ENCODE measurements around the gene COX15.

Gene COX15

DNA sequence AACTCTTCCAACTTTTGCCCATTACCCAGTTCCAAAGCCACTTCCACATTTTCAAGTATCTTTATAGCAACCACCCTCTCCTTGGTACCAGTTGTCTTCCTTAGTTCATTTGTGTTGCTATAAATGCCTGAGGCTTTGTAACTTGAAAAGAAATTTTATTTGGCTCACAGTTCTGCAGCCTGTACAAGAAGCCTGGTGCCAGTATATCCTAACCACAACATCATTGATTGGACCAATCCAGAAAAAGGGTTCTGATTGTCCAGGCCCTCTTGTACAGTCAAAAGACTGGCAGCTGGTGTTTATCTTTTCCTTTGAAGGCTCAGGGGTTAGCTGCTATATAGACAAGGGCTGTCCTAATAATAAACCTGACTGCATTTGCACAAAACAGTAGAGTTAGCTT is 29.4 kb upstream of the COX15 start:
- H3K27ac ChIP-seq (replicated peaks) = no peak overlapping the region
- TF ChIP-seq, protein P1, sequence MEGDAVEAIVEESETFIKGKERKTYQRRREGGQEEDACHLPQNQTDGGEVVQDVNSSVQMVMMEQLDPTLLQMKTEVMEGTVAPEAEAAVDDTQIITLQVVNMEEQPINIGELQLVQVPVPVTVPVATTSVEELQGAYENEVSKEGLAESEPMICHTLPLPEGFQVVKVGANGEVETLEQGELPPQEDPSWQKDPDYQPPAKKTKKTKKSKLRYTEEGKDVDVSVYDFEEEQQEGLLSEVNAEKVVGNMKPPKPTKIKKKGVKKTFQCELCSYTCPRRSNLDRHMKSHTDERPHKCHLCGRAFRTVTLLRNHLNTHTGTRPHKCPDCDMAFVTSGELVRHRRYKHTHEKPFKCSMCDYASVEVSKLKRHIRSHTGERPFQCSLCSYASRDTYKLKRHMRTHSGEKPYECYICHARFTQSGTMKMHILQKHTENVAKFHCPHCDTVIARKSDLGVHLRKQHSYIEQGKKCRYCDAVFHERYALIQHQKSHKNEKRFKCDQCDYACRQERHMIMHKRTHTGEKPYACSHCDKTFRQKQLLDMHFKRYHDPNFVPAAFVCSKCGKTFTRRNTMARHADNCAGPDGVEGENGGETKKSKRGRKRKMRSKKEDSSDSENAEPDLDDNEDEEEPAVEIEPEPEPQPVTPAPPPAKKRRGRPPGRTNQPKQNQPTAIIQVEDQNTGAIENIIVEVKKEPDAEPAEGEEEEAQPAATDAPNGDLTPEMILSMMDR (IDR thresholded peaks at IDR 0.05; ENCODE audit: insufficient read depth, low read length) = no peak
- TF ChIP-seq SPI1 (IDR thresholded peaks at IDR 0.05; ENCODE audit: borderline replicate concordance, low read depth) (peak; percentile 26; the same call in 1 of the 2 replicates), GABPA (IDR thresholded peaks at IDR 0.05; ENCODE audit: low read depth) (no peak), POLR2AphosphoS5 (IDR thresholded peaks at IDR 0.05; ENCODE audit: low read depth) (no peak)
- TF ChIP-seq, protein P2, sequence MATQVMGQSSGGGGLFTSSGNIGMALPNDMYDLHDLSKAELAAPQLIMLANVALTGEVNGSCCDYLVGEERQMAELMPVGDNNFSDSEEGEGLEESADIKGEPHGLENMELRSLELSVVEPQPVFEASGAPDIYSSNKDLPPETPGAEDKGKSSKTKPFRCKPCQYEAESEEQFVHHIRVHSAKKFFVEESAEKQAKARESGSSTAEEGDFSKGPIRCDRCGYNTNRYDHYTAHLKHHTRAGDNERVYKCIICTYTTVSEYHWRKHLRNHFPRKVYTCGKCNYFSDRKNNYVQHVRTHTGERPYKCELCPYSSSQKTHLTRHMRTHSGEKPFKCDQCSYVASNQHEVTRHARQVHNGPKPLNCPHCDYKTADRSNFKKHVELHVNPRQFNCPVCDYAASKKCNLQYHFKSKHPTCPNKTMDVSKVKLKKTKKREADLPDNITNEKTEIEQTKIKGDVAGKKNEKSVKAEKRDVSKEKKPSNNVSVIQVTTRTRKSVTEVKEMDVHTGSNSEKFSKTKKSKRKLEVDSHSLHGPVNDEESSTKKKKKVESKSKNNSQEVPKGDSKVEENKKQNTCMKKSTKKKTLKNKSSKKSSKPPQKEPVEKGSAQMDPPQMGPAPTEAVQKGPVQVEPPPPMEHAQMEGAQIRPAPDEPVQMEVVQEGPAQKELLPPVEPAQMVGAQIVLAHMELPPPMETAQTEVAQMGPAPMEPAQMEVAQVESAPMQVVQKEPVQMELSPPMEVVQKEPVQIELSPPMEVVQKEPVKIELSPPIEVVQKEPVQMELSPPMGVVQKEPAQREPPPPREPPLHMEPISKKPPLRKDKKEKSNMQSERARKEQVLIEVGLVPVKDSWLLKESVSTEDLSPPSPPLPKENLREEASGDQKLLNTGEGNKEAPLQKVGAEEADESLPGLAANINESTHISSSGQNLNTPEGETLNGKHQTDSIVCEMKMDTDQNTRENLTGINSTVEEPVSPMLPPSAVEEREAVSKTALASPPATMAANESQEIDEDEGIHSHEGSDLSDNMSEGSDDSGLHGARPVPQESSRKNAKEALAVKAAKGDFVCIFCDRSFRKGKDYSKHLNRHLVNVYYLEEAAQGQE (IDR thresholded peaks at IDR 0.05; ENCODE audit: insufficient replicate concordance, low read depth) = no peak
- no peak for DNase-seq (ENCODE audit: low read depth in 1 of 2, low spot score in 1 of 2)
- H3K27me3 ChIP-seq (ENCODE audit: insufficient read depth, poor library complexity, severe bottlenecking) = no peaks in the 10 kb centered on the region
- no peak overlapping the region for H3K4me3 ChIP-seq (replicated peaks; ENCODE audit: insufficient read depth, low read length)

DNA sequence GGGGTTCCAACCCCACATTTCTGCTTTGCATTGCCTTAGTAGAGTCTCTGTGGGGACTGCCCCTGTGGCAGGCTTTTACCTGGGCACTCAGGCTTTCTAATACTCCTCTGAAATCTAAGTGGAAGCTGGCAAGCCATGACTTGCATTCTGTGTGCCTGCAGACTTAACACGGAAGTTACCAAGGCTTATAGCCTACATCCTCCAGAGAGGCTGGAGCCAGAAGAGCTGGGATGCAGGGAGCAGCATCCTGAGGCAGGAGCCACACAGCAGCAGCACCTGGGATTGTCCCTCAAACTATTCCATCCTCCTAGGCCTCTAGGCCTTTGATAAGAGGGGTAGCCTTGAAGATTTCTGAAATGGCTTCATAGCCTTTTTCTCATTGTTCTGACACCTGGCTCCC is 28.4 kb upstream of the COX15 start:
- no peak overlapping the region for H3K27ac ChIP-seq (replicated peaks)
- DNase-seq (ENCODE audit: low read depth in 1 of 2, low spot score in 1 of 2) = no peak
- no peak for TF ChIP-seq POLR2AphosphoS5 (IDR thresholded peaks at IDR 0.05; ENCODE audit: low read depth)
- TF ChIP-seq, protein P2 (IDR thresholded peaks at IDR 0.05; ENCODE audit: insufficient replicate concordance, low read depth) = no peak
- H3K4me3 ChIP-seq (replicated peaks; ENCODE audit: insufficient read depth, low read length) = no peak overlapping the region
- no peaks in the 10 kb centered on the region for H3K27me3 ChIP-seq (ENCODE audit: insufficient read depth, poor library complexity, severe bottlenecking)

DNA sequence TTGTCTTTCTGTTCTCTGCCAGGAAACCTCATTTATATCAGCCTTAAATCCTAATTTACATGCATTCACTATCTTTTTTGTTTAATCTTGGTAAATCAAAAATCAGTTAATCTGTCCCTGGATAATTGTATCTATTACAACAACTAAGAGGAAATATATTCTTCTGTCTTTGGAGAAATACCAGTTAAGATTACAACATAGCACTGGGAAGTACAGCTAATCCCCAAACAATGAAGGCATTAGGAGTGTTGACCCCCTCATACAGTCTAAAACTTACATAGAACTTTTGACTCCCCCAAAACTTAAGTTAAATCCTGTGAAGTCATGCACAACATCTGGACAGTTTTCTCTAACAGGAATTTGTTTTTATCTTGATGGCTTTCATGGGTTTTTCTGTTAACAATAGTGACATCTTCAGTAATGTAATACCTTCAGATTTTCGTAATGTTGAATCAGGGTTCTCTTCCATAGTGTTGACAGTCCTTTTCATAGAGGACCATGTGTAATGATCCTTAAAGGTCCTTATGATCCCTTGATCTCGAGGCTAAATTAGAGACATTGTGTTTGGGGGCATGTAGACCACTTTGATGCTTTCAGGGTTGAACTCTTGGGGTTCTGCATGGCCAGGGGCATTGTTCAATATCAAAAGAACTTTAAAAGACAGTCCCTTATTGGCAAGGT is 26.4 kb upstream of the COX15 start:
- no peak overlapping the region for H3K27ac ChIP-seq (replicated peaks)
- no peak overlapping the region for H3K4me3 ChIP-seq (replicated peaks; ENCODE audit: insufficient read depth, low read length)
- TF ChIP-seq POLR2AphosphoS5 (IDR thresholded peaks at IDR 0.05; ENCODE audit: low read depth) = no peak
- TF ChIP-seq SPI1 (IDR thresholded peaks at IDR 0.05; ENCODE audit: borderline replicate concordance, low read depth) = no peak
- TF ChIP-seq, protein P2 (IDR thresholded peaks at IDR 0.05; ENCODE audit: insufficient replicate concordance, low read depth) = no peak
- TF ChIP-seq, protein P1 (IDR thresholded peaks at IDR 0.05; ENCODE audit: insufficient read depth, low read length) = no peak
- TF ChIP-seq GABPA (IDR thresholded peaks at IDR 0.05; ENCODE audit: low read depth) = no peak
- no peaks in the 10 kb centered on the region for H3K27me3 ChIP-seq (ENCODE audit: insufficient read depth, poor library complexity, severe bottlenecking)
- DNase-seq (ENCODE audit: low read depth in 1 of 2, low spot score in 1 of 2) = no peak
